Endothelial cell (in vitro differentiated cells): ENCODE results near the gene NR0B2. TPM values are rescaled to one million over a fixed set of nuclear protein-coding genes. Genes with fewer than 3 reads are reported as not detected.
"Not testable (repeated sequence)": the region's sequence is repeated elsewhere in the genome, so short reads cannot be mapped to it uniquely, and the experiment has no call there.

Source experiments
- DNase-seq: peaks from one replicate; pipeline ENCODE4 v3.0.0; 2021; ENCODE audit warnings: low spot score
- H3K27ac Mint-ChIP-seq: one replicate; pipeline ENCODE4 v1.8.0; 2021; ENCODE audit warnings: mixed read lengths, inconsistent platforms; ENCODE audit not compliant: unreplicated experiment
- H3K27me3 Mint-ChIP-seq: one replicate; pipeline ENCODE4 v1.8.0; 2021; ENCODE audit warnings: mild to moderate bottlenecking, moderate library complexity, mixed read lengths, inconsistent platforms; ENCODE audit not compliant: unreplicated experiment
- H3K36me3 Mint-ChIP-seq: one replicate; pipeline ENCODE4 v1.8.0; 2021; ENCODE audit warnings: mild to moderate bottlenecking, low read depth, mixed read lengths, inconsistent platforms; ENCODE audit not compliant: unreplicated experiment
- H3K4me1 Mint-ChIP-seq: one replicate; pipeline ENCODE4 v1.8.0; 2021; ENCODE audit warnings: mild to moderate bottlenecking, mixed read lengths, inconsistent platforms; ENCODE audit not compliant: unreplicated experiment
- H3K4me3 Mint-ChIP-seq: one replicate; pipeline ENCODE4 v1.8.0; 2021; ENCODE audit warnings: mild to moderate bottlenecking, mixed read lengths, inconsistent platforms; ENCODE audit not compliant: unreplicated experiment
- H3K9me3 Mint-ChIP-seq: one replicate; pipeline ENCODE4 v1.8.0; 2021; ENCODE audit warnings: mixed read lengths, inconsistent platforms; ENCODE audit not compliant: unreplicated experiment
- CTCF ChIP-seq: fragments of 200-600 bp; sonication (generic); IDR thresholded peaks from one replicate; pipeline ENCODE4 v1.5.0; 2021; ENCODE audit warnings: antibody characterized with exemption; ENCODE audit not compliant: unreplicated experiment
- total RNA-seq: library from RNA; stranded (reverse); fragmentation: NEBNext Ultra II Directional; extraction: Animal tissue kit (Norgen Biotek cat#: 25700); gene quantifications from one replicate; pipeline ENCODE4 v1.2.1, GENCODE V29; 2021; ENCODE audit not compliant: unreplicated experiment

The NR0B2 gene
- total RNA-seq, 1 donor from 2014 or later: not detected

GRCh38 chr1:26951216-26951615, 37.4 kb upstream of the NR0B2 start:
- H3K4me3 Mint-ChIP-seq: no peak overlapping the region
- no peak overlapping the region for H3K27ac Mint-ChIP-seq
- no peaks in the 10 kb centered on the region for H3K9me3 Mint-ChIP-seq
- H3K27me3 Mint-ChIP-seq: peaks cover 8% of the 10 kb centered on the region
- H3K36me3 Mint-ChIP-seq: no peaks in the 10 kb centered on the region
- TF ChIP-seq CTCF: no peak
- no peak for DNase-seq
- no peaks in the 10 kb centered on the region for H3K4me1 Mint-ChIP-seq

- DNase-seq: no peak
- Mint-ChIP-seq H3K9me3 (no peaks in the 10 kb centered on the region), H3K4me3 (no peak overlapping the region), H3K4me1 (no peaks in the 10 kb centered on the region), H3K36me3 (peaks cover 3% of the 10 kb centered on the region), H3K27me3 (peaks cover 8% of the 10 kb centered on the region), H3K27ac (no peak overlapping the region)
- TF ChIP-seq CTCF: no peak
Measured at GRCh38 chr1:26950602-26951001, 36.8 kb upstream of the NR0B2 start.

GRCh38 chr1:26949926-26950319, 36.1 kb upstream of the NR0B2 start:
- H3K27me3 Mint-ChIP-seq: peaks cover 9% of the 10 kb centered on the region
- TF ChIP-seq CTCF: no peak
- no peaks in the 10 kb centered on the region for H3K4me1 Mint-ChIP-seq
- H3K36me3 Mint-ChIP-seq: peaks cover 10% of the 10 kb centered on the region
- H3K4me3 Mint-ChIP-seq: no peak overlapping the region
- DNase-seq: no peak
- H3K27ac Mint-ChIP-seq: no peak overlapping the region
- no peaks in the 10 kb centered on the region for H3K9me3 Mint-ChIP-seq

GRCh38 chr1:26949266-26949925, 35.6 kb upstream of the NR0B2 start:
- peaks cover 10% of the 10 kb centered on the region for H3K27me3 Mint-ChIP-seq
- TF ChIP-seq CTCF: no peak
- H3K27ac Mint-ChIP-seq: peak overlapping the region; percentile 12
- no peaks in the 10 kb centered on the region for H3K9me3 Mint-ChIP-seq
- DNase-seq: no peak
- peaks cover 12% of the 10 kb centered on the region for H3K36me3 Mint-ChIP-seq
- H3K4me3 Mint-ChIP-seq: no peak overlapping the region
- H3K4me1 Mint-ChIP-seq: no peaks in the 10 kb centered on the region

- DNase-seq, H3K9me3 Mint-ChIP-seq, H3K27ac Mint-ChIP-seq, H3K4me1 Mint-ChIP-seq, H3K4me3 Mint-ChIP-seq, H3K27me3 Mint-ChIP-seq: not testable (repeated sequence)
- peaks cover 12% of the 10 kb centered on the region for H3K36me3 Mint-ChIP-seq
Measured at GRCh38 chr1:26948725-26949057, 34.9 kb upstream of the NR0B2 start.
